Calu3 (cell line): ENCODE measurements around the gene HOXA9. TPM values are rescaled to one million over a fixed set of nuclear protein-coding genes. Genes with fewer than 3 reads are reported as not detected.

Source experiments
- BruUV-seq: library from RNA; stranded (reverse); fragments of 400-500 nt; replicated peaks from 2 replicates; lab custom pipeline; 2021; lab: Mats Ljungman, UMichigan
- CTCF ChIA-PET: fragments of 300-600 bp; sonication (Branson Sonifier 250); formaldehyde crosslinking; loops from one replicate; lab custom pipeline; 2022; ENCODE audit warnings: antibody characterized with exemption; lab: Charles Lee
- DNase-seq: peaks from one replicate; pipeline ENCODE4 v3.0.0; 2022
- H3K27ac Mint-ChIP-seq: one replicate; pipeline ENCODE4 v1.8.0; 2022; ENCODE audit warnings: mixed read lengths; ENCODE audit not compliant: unreplicated experiment
- H3K27me3 Mint-ChIP-seq: one replicate; pipeline ENCODE4 v1.8.0; 2022; ENCODE audit warnings: mixed read lengths; ENCODE audit not compliant: unreplicated experiment
- H3K36me3 Mint-ChIP-seq: one replicate; pipeline ENCODE4 v1.8.0; 2022; ENCODE audit warnings: mild to moderate bottlenecking, moderate library complexity, mixed read lengths; ENCODE audit not compliant: insufficient read depth, unreplicated experiment
- H3K4me1 Mint-ChIP-seq: one replicate; pipeline ENCODE4 v1.8.0; 2022; ENCODE audit warnings: mild to moderate bottlenecking, low read depth, mixed read lengths; ENCODE audit not compliant: unreplicated experiment
- H3K4me3 Mint-ChIP-seq: one replicate; pipeline ENCODE4 v1.8.0; 2022; ENCODE audit warnings: mild to moderate bottlenecking, low read depth, moderate library complexity, mixed read lengths; ENCODE audit not compliant: unreplicated experiment
- H3K9me3 Mint-ChIP-seq: one replicate; pipeline ENCODE4 v1.8.0; 2022; ENCODE audit warnings: low read depth, mixed read lengths; ENCODE audit not compliant: unreplicated experiment
- intact Hi-C: fragments of 100-400 bp; cut with micrococcal nuclease; formaldehyde crosslinking; loops from one replicate; pipeline ENCODE4 v1.10.0; 2022; ENCODE audit not compliant: unreplicated experiment
- total RNA-seq: library from RNA; stranded (reverse); gene quantifications from 2 replicates; pipeline ENCODE4 v1.2.3, GENCODE V29; 2022
- TF ChIP-seq, protein P1 (sequence below): fragments of 200-600 bp; IDR thresholded peaks from one replicate; pipeline ENCODE4 v1.8.0; 2022; ENCODE audit warnings: antibody characterized with exemption; ENCODE audit not compliant: unreplicated experiment

The HOXA9 gene
- total RNA-seq, 1 experiment from 2014 or later, result 2.5 TPM

DNA sequence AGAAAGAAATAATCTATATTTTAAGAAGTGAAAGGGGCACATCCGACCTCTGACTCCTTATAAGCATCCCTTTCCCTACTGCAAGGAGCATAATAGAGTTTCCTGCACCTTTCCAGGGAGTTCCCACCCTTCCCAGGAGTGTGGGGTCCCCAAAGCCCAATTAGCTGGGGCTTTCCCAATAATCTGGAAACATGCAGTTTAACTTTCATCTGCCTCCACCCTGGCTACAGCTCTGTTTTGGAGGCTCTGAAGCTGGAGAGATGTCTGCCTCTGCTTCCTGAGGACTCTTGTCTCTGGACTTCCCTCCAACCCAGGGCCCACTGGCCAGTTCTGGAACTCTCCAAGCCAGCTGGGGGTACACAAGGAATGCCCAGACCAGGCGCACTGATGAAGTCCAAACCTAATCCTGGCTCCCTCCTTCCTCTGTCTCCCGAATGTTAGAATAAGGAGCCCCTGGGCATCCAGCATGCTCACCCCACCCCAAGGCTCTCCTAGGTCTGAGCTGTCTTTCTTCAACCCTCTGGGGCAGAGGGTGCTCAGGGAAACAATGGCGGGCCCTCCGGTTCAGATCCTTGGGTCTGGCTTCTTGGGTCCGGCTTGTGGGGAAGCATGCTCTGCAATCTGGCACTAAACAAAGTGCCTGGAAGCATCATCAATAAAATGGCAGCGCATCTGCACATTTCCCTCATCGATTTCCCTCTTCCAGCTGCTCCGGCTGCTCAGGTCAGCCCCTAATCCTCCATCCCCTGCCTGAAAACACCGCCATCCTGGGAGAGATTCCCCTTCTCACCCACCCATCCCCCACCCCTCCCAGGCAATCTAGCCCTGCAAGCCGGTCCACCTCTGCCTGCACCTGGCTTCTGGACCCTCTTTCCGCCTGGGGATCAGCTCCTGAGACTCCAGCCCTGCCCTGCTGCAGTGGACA lies 48.1 kb downstream of the HOXA9 start:
- H3K9me3 Mint-ChIP-seq, result no peaks in the 10 kb centered on the region
- peaks cover 60% of the 10 kb centered on the region for H3K4me1 Mint-ChIP-seq
- BruUV-seq, result no TSS peak
- TF ChIP-seq, protein P1, sequence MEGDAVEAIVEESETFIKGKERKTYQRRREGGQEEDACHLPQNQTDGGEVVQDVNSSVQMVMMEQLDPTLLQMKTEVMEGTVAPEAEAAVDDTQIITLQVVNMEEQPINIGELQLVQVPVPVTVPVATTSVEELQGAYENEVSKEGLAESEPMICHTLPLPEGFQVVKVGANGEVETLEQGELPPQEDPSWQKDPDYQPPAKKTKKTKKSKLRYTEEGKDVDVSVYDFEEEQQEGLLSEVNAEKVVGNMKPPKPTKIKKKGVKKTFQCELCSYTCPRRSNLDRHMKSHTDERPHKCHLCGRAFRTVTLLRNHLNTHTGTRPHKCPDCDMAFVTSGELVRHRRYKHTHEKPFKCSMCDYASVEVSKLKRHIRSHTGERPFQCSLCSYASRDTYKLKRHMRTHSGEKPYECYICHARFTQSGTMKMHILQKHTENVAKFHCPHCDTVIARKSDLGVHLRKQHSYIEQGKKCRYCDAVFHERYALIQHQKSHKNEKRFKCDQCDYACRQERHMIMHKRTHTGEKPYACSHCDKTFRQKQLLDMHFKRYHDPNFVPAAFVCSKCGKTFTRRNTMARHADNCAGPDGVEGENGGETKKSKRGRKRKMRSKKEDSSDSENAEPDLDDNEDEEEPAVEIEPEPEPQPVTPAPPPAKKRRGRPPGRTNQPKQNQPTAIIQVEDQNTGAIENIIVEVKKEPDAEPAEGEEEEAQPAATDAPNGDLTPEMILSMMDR, result no peak
- no peak overlapping the region for H3K27ac Mint-ChIP-seq
- no peak for DNase-seq
- no peaks in the 10 kb centered on the region for H3K27me3 Mint-ChIP-seq
- intact Hi-C loops, result no loop called here
- no peak overlapping the region for H3K4me3 Mint-ChIP-seq
- CTCF ChIA-PET, result interaction anchor here (0.6 to 2.0 kb wide), 2 partner anchors 18 to 740 kb away, joined by 3 to 9 read pairs; no protein-coding TSS in a partner anchor
- H3K36me3 Mint-ChIP-seq, result peaks cover 59% of the 10 kb centered on the region

DNA sequence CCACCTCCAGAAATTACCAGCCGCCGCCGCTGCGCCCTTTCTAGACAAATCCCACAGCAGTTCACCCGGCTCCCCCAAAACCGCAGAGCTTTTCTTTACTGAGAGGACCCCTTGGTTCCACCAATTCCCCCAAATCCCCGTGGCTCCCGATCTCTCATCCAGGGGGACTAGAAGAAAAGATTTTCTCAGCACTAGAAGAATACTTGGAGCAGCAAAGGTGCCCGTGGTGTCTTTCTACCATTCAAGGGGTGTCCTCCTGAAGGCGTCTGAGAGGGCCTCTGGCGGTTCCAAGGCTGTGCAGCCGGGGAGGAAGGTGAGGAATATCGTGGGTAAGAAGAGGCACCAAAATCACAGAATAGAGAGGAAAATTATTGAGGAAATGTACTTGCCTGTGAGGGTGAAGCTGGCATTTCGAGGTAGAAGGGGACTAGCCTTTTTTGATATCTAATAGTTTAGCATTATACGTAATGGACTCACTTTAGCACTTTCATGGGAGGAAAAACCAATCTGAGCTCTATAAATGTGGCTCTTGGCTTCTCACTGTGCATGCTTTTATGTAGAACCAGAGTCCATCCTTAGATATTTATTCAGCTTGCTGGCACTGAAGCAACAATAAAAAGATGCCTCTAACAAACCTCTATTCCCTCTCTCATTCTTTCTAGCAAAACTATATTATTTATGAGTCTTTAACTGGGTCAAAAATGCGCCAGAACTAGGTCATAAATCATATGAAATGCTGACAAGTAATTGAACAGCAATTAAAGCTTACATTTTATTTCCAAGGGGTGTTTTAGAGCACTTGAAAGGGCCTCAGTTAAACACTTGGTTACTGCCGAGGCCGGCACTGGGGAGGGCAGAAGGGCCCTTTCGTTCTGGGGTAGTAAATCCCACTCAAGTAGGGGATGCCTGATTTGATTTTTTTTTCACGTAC lies 49.0 kb downstream of the HOXA9 start:
- TSS peak; percentile 43 for BruUV-seq
- no peaks in the 10 kb centered on the region for H3K9me3 Mint-ChIP-seq

DNA sequence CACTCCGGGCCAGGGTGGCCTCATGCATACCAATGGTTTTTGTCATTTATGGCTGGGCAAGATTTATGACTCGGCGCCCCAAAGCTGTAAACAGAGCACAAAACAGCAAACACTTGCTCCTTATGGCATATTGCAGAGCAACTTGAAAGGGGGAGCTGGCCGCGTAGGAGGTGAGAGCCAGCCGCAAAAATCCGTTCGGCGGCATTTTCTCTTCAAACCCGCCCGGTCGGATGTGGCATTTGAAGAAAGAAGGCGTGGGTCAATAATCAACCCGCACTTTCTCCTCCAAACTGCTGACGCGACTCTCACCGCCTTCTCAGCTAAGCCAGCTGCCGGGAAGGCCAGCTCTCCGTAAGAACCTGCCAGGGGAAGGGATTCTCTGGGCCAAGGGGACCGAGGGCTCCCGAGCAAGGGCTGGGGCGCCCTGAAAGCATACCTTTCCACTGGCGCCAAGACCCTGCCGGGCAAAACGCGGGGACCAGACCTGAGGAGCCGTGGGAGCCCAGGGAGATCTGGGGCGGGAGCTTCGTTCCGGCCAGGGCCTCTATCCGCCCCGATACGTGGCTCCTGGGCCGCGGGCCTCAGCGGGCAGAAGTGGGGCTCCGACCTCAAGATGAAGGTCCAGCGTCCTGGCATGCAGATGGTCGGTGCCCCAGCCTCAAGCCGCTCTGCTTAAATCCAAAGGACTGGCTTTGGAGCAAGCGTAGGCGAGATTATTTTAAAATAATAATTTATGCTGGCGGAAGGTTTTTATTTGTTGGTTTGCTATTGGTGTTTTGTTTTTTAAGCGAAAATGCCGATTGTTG lies 49.9 kb downstream of the HOXA9 start:
- intact Hi-C loops, result loop anchor here (2.0 kb wide), 1 partner anchor 17 kb away; no protein-coding TSS in a partner anchor
- H3K27ac Mint-ChIP-seq, result peak overlapping the region; percentile 74
- peak; percentile 84 for DNase-seq
- no peaks in the 10 kb centered on the region for H3K9me3 Mint-ChIP-seq
- H3K36me3 Mint-ChIP-seq, result peaks cover 56% of the 10 kb centered on the region
- BruUV-seq, result no TSS peak
- no peaks in the 10 kb centered on the region for H3K27me3 Mint-ChIP-seq
- CTCF ChIA-PET, result interaction anchor here (0.7 to 2.6 kb wide), 2 partner anchors 16 to 760 kb away, joined by 3 to 19 read pairs; no protein-coding TSS in a partner anchor
- H3K4me1 Mint-ChIP-seq, result peaks cover 64% of the 10 kb centered on the region
- H3K4me3 Mint-ChIP-seq, result peak overlapping the region; percentile 78
- TF ChIP-seq, protein P1, result no peak

More for the DNA sequence above, 49.0 kb downstream of the HOXA9 start:
- TF ChIP-seq, protein P1, result no peak
- CTCF ChIA-PET, result interaction anchor here (0.6 to 2.0 kb wide), 2 partner anchors 17 to 739 kb away, joined by 3 to 9 read pairs; no protein-coding TSS in a partner anchor
- DNase-seq, result no peak
- peak overlapping the region; percentile 3 for H3K27ac Mint-ChIP-seq
- H3K27me3 Mint-ChIP-seq, result no peaks in the 10 kb centered on the region
- H3K4me3 Mint-ChIP-seq, result peak overlapping the region; percentile 78
- intact Hi-C loops, result no loop called here
- peaks cover 56% of the 10 kb centered on the region for H3K36me3 Mint-ChIP-seq
- peaks cover 64% of the 10 kb centered on the region for H3K4me1 Mint-ChIP-seq
